Measurements from ENCODE around the gene HOXC4. TPM values are rescaled to one million over a fixed set of nuclear protein-coding genes. Genes with fewer than 3 reads are reported as not detected.

Gene HOXC4
- total and polyA plus RNA-seq, 2 of the 8 experiments (the other 6 are each of a cell fraction or from before 2014, with no cell fraction given), result not detected

- Histone ChIP-seq H3K4me2 (ENCODE audit: insufficient read depth in 1 of 2, low read depth in 2 of 2, low read length in 2 of 2) (peak overlapping the region; percentile 28 to 79), H3K18ac (ENCODE audit: extremely low read depth, low read length) (no peak overlapping the region; the same call in 1 of the 2 replicates), H2BK5ac (ENCODE audit: low read depth, low read length) (no peak overlapping the region), H3K79me1 (ENCODE audit: low read depth, low read length) (no peaks in the 10 kb centered on the region), H3K79me2 (ENCODE audit: control insufficient read depth in 1 of 2, insufficient read depth in 2 of 2, low read length in 2 of 2) (no peaks in the 10 kb centered on the region), H4K5ac (ENCODE audit: insufficient read length, low read depth, low read length) (no peak overlapping the region), H3K56ac (replicated peaks; ENCODE audit: insufficient read length, low read depth, low read length) (no peak overlapping the region), H3K27me3 (replicated peaks in 1 of 4; ENCODE audit: control insufficient read depth in 3 of 4, extremely low read depth in 1 of 4, insufficient read depth in 3 of 4, low read length in 3 of 4) (peaks cover 95 to 100% (median 100%) of the 10 kb centered on the region in 4 experiments), H2AK5ac (ENCODE audit: low read depth, low read length) (no peak overlapping the region), H4K91ac (replicated peaks; ENCODE audit: insufficient read length, low read length) (no peak overlapping the region), H3K4ac (replicated peaks; ENCODE audit: insufficient read length, low read depth, low read length) (no peak overlapping the region), H2BK15ac (ENCODE audit: low read length) (no peak overlapping the region), H4K20me1 (replicated peaks in 1 of 2; ENCODE audit: control insufficient read depth in 1 of 2, insufficient read depth in 2 of 2, low read length in 2 of 2) (peaks cover 6 to 42% of the 10 kb centered on the region in 2 experiments), H2BK12ac (ENCODE audit: low read depth, low read length) (peak overlapping the region; percentile 90; the same call in 1 of the 2 replicates), H3K36me3 (ENCODE audit: control insufficient read depth in 2 of 4, insufficient read depth in 4 of 4, low read length in 3 of 4) (no peaks in the 10 kb centered on the region; a peak in 1 of 8 replicates), H3K9me3 (ENCODE audit: insufficient read depth in 2 of 2, low read depth in 1 of 2, low read length in 1 of 2) (no peaks in the 10 kb centered on the region), H4K8ac (ENCODE audit: extremely low read depth, insufficient read depth, low read length) (no peak overlapping the region), H2BK120ac (replicated peaks; ENCODE audit: low read depth, low read length) (no peak overlapping the region), H2BK20ac (ENCODE audit: low read length) (0 out of 2 replicates have a peak overlapping the region, but pooled peaks have one; percentile 18), H3K4me1 (replicated peaks in 1 of 4; ENCODE audit: control insufficient read depth in 3 of 4, insufficient read depth in 4 of 4, low read length in 3 of 4) (peaks cover 0 to 12% (median 4%) of the 10 kb centered on the region in 4 experiments; a peak in 6 of 7 replicates), H3K27ac (ENCODE audit: low read depth, low read length) (no peak overlapping the region), H3K23ac (ENCODE audit: insufficient read length) (no peak overlapping the region), H3K14ac (ENCODE audit: insufficient read length) (no peak overlapping the region), H3K9ac (replicated peaks in 1 of 4; ENCODE audit: extremely low read depth in 1 of 4, low read depth in 3 of 4, low read length in 3 of 4) (no peak overlapping the region), H3K23me2 (ENCODE audit: low read depth, low read length) (peaks cover 3% of the 10 kb centered on the region; the same call in 1 of the 2 replicates), H3K4me3 (ENCODE audit: extremely low read depth in 1 of 4, insufficient read depth in 2 of 4, low read depth in 3 of 4, low read length in 4 of 4) (peak overlapping the region in 3 of 4 experiments; percentile 9 to 54 (median 26); a peak in 5 of 8 replicates), H2AFZ (ENCODE audit: low read length) (no peak overlapping the region)
- no peak for FAIRE-seq
- POLR2A ChIA-PET (ENCODE audit: partially characterized antibody), result interaction anchor here (1.3 kb wide), 1 partner anchor 80 kb away, joined by 4 read pairs; the partner anchor contains the start of gene HOXC13
- CTCF ChIA-PET (ENCODE audit: partially characterized antibody), result interaction anchor here (0.9 to 3.8 kb wide), 12 partner anchors 9 to 197 kb away, joined by 3 to 50 read pairs (median 4); partner anchors contain the start of genes HOXC12, HOXC8 and HOXC9
- WGBS, 2 experiments (ENCODE audit: extremely low coverage in 1 of 2, insufficient coverage in 1 of 2, insufficient read length in 1 of 2, insufficient replicate concordance in 2 of 2, low coverage in 1 of 2, low lambda C conversion rate in 2 of 2, missing lambda C conversion rate in 1 of 2), result 5% methylated on average over 24 of the region's 34 CpGs; no CpG with 5 or more reads in 1 of the 2 experiments
- peak in 1 of 2 experiments; percentile 83 for DNase-seq (ENCODE audit: low read depth in 1 of 2, low spot score in 2 of 2)
- TF ChIP-seq NRF1 (IDR thresholded peaks at IDR 0.05; ENCODE audit: low read depth, low read length) (peak; percentile 71), SUZ12 (IDR thresholded peaks at IDR 0.05; ENCODE audit: low read length) (peak; percentile 74; the same call in 1 of the 2 replicates), EZH2 (IDR thresholded peaks at IDR 0.05; ENCODE audit: low read depth, low read length, severe bottlenecking) (peak; percentile 72), HDAC6 (IDR thresholded peaks at IDR 0.05; ENCODE audit: low read depth, low read length) (no peak), KDM4A (IDR thresholded peaks at IDR 0.05; ENCODE audit: low read depth, low read length, severe bottlenecking) (peak; percentile 64), TAF1 (IDR thresholded peaks at IDR 0.05; ENCODE audit: low read depth, low read length) (no peak), ASH2L (IDR thresholded peaks at IDR 0.05; ENCODE audit: low read length) (peak; percentile 33)
Measured at GRCh38 chr12:54017878-54018467, 35.7 kb upstream of the HOXC4 start.

All from H1 (cell line).